Mesodermal cell (in vitro differentiated cells): ENCODE data around the gene TMEM183A.

ENCODE experiments used
- H3K27ac ChIP-seq: 2 replicates; pipeline ENCODE4 v1.7.0; 2013; ENCODE audit warnings: mild to moderate bottlenecking, low read depth, low read length, moderate library complexity; ENCODE audit not compliant: severe bottlenecking
- H3K36me3 ChIP-seq: 2 replicates; pipeline ENCODE4 v1.7.1; 2013; ENCODE audit warnings: mild to moderate bottlenecking, low read length, moderate library complexity; ENCODE audit not compliant: control insufficient read depth, insufficient read depth
- H3K4me1 ChIP-seq: one replicate; pipeline ENCODE4 v1.7.1; 2013; ENCODE audit warnings: mild to moderate bottlenecking, low read length; ENCODE audit not compliant: insufficient read depth, control insufficient read depth, poor library complexity, severe bottlenecking
- H3K4me3 ChIP-seq: 2 replicates; pipeline ENCODE4 v1.7.0; 2013; ENCODE audit warnings: low read length, control low read depth, mild to moderate bottlenecking; ENCODE audit not compliant: insufficient read depth, poor library complexity, severe bottlenecking; ENCODE audit errors: extremely low read depth
- H3K9me3 ChIP-seq: 2 replicates; pipeline ENCODE4 v1.7.1; 2013; ENCODE audit warnings: mild to moderate bottlenecking, low read length, moderate library complexity; ENCODE audit not compliant: control insufficient read depth
- WGBS, 2 experiments: methylation state at CpG; one replicate each; pipeline ENCODE4 v1.1.5; 2013; ENCODE audit warnings: missing lambda C conversion rate in 2 of 2; ENCODE audit not compliant: insufficient coverage in 2 of 2; 5-methylcytosine and 5-hydroxymethylcytosine counted together

TMEM183A gene

GRCh38 chr1:203049077-203049476 lies 41.9 kb downstream of the TMEM183A start:
- H3K9me3 ChIP-seq: no peaks in the 10 kb centered on the region
- H3K27ac ChIP-seq: no peak overlapping the region
- no peaks in the 10 kb centered on the region for H3K36me3 ChIP-seq
- H3K4me1 ChIP-seq: peaks cover 20% of the 10 kb centered on the region
- H3K4me3 ChIP-seq: no peak overlapping the region
- 73 to 88% methylated on average over 2 to 3 of the region's 4 CpGs for WGBS, 2 experiments

- no peak overlapping the region for H3K4me3 ChIP-seq
- no peaks in the 10 kb centered on the region for H3K36me3 ChIP-seq
- WGBS, 2 experiments: 91 to 97% methylated on average over 9 to 13 of the region's 14 CpGs
- H3K27ac ChIP-seq: no peak overlapping the region
- H3K4me1 ChIP-seq: peaks cover 20% of the 10 kb centered on the region
- no peaks in the 10 kb centered on the region for H3K9me3 ChIP-seq
Observed at GRCh38 chr1:203049576-203050180, 42.5 kb downstream of the TMEM183A start.

DNA sequence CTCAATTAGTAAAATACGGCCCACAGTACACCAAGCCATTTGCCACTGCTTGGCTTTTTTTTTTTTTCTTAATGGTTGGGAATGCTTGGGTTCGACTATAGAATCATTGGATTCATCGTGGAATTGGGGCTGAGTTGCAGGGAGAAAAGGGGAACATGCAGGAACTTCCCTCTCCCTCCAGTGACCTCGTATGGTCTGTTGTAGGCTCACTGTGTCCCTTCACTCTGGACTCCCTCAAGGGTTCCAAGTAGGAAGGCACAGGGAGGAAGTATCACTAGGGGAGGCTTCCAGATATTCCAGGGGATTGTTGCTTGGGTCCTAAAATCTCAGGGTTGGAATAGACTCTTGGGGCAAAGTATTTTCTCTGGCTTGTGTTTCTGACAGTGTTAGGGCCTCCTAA lies 43.7 kb downstream of the TMEM183A start:
- Histone ChIP-seq H3K36me3 (no peaks in the 10 kb centered on the region), H3K4me1 (peaks cover 20% of the 10 kb centered on the region), H3K9me3 (no peaks in the 10 kb centered on the region), H3K27ac (no peak overlapping the region), H3K4me3 (no peak overlapping the region)
- 100% methylated on average over 1 of the region's 4 CpGs; no CpG with 5 or more reads in 1 of the 2 experiments for WGBS, 2 experiments

DNA sequence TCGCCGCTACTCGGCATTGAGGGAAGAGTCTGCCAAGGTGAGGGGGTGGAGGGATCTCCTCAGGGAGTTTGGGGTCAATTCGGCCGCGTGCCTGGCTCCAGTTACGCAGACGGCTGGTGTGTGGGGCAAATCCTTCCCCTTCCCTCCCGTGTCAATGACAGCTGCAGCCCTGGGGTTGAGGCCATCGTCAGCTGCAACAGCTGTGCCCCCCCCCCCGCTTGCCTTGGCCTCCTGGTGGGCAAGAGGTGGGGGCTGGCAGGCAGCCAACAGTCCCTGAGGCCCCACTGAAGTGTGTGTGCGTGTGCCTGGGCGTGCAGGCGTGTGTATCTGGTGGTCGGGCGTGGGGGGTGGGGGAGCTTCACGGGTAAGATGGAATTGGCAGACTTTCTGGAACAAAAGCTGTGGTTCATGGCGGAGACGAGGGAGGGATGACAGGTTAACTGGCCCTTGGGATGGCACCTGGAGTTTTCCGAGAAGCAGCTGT lies 44.7 kb downstream of the TMEM183A start:
- H3K4me1 ChIP-seq: peaks cover 13% of the 10 kb centered on the region
- H3K27ac ChIP-seq: no peak overlapping the region
- H3K9me3 ChIP-seq: no peaks in the 10 kb centered on the region
- 87 to 95% methylated on average over 12 to 17 of the region's 20 CpGs for WGBS, 2 experiments
- no peaks in the 10 kb centered on the region for H3K36me3 ChIP-seq
- no peak overlapping the region for H3K4me3 ChIP-seq

DNA sequence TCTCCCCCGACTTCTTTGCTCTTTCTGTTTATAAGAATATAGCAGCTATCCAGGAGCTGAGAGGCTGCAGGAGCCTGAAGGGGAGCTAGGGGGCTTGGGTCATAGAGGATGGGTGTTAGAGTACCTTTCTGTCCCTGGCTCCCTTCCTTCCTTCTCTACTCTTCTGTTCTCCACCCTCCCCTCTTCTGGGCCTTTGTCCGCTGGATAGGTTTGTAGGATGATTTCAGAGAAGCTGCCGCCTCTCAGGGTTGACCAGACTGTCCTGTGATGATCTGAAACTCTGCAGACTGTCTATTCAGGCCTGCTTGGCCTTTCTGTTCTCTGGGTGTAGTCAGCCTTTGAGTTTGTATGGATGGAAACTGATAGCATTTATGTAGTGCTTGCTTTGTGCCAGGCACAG lies 45.4 kb downstream of the TMEM183A start:
- H3K27ac ChIP-seq: no peak overlapping the region

DNA sequence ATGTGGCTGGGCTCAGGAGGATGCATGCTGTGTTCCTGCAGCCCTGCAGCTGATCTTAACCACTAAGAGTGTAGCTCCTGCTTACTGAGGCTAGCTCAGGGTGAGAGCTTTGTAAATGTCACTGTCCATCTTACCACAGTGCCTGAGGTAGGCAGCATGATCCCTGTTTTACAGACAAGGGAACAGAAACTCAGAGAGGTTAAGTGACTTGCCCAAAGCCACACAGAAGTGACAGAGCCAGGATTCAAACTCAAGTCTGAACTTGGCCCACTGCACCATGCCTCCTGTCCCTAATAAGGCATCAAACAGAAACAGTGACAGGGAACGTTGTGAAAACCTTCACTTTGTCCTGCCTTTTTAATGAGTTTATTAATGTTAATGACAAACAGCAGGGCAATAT lies 47.0 kb downstream of the TMEM183A start:
- H3K9me3 ChIP-seq: no peaks in the 10 kb centered on the region
- H3K4me1 ChIP-seq: no peaks in the 10 kb centered on the region
- WGBS, 2 experiments: no CpG with 5 or more reads among the region's 1 CpG
- H3K4me3 ChIP-seq: no peak overlapping the region
- no peak overlapping the region for H3K27ac ChIP-seq
- no peaks in the 10 kb centered on the region for H3K36me3 ChIP-seq

More for the DNA sequence above, 45.4 kb downstream of the TMEM183A start:
- Histone ChIP-seq H3K9me3 (no peaks in the 10 kb centered on the region), H3K4me3 (no peak overlapping the region), H3K36me3 (no peaks in the 10 kb centered on the region), H3K4me1 (peaks cover 7% of the 10 kb centered on the region)
- WGBS, 2 experiments: no CpG with 5 or more reads among the region's 3 CpGs

GRCh38 chr1:203054642-203055041 lies 47.5 kb downstream of the TMEM183A start:
- Histone ChIP-seq H3K9me3 (no peaks in the 10 kb centered on the region), H3K36me3 (no peaks in the 10 kb centered on the region), H3K4me1 (no peaks in the 10 kb centered on the region), H3K27ac (no peak overlapping the region), H3K4me3 (no peak overlapping the region)
- 60 to 90% methylated on average over 1 to 2 of the region's 5 CpGs for WGBS, 2 experiments

DNA sequence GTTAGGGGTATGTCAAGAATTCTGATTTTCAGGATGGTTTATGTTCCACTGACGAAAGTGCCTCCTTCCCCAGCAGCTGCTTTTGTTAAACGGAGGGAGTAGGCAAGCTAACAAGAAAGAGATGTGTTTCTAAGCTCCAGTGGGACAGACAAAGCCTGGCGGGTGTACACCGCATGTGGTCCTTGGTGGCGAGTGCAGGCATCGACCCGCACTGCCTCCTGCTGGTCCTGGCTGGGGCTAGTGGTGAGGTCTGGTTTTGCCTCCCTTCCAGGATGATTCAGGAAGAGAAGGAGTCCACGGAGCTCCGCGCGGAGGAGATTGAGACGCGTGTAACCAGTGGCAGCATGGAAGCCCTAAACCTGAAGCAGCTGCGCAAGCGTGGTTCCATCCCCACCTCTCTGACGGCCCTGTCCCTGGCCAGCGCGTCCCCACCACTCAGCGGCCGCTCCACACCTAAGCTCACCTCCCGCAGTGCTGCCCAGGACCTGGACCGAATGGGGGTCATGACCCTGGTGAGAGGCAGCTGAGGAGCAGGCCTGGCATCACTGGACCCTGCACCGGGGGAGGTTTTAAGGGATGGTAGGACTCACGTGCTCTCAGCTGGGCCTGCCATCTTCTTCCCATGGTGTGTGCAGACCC lies 48.1 kb downstream of the TMEM183A start:
- Histone ChIP-seq H3K4me3 (no peak overlapping the region), H3K9me3 (no peaks in the 10 kb centered on the region), H3K36me3 (no peaks in the 10 kb centered on the region), H3K27ac (no peak overlapping the region), H3K4me1 (no peaks in the 10 kb centered on the region)
- 83 to 89% methylated on average over 13 to 17 of the region's 24 CpGs for WGBS, 2 experiments

GRCh38 chr1:203056012-203056411 lies 48.8 kb downstream of the TMEM183A start:
- H3K36me3 ChIP-seq: no peaks in the 10 kb centered on the region
- no peaks in the 10 kb centered on the region for H3K9me3 ChIP-seq
- H3K27ac ChIP-seq: no peak overlapping the region
- WGBS, 2 experiments: 86 to 93% methylated on average over 6 to 7 of the region's 7 CpGs
- no peaks in the 10 kb centered on the region for H3K4me1 ChIP-seq
- H3K4me3 ChIP-seq: no peak overlapping the region

DNA sequence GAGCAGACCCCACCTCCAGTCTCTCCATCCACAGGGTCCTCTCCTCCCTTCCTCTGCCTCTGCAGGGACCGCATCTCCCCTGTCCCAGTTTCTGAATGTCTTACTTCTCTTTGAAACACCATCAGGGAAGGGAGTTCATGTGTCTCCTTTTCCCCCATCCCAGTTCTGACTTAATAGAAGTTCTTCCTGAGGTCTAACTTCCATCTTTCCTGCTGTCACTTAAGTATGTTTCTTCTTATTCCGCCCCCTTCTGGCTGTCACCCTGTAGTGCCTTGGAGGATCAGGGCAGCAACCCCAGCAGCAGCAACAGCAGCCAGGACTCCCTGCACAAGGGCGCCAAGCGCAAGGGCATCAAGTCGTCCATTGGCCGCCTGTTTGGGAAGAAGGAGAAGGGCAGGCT lies 49.3 kb downstream of the TMEM183A start:
- H3K27ac ChIP-seq: no peak overlapping the region
- H3K4me1 ChIP-seq: no peaks in the 10 kb centered on the region
- H3K36me3 ChIP-seq: no peaks in the 10 kb centered on the region
- H3K9me3 ChIP-seq: no peaks in the 10 kb centered on the region
- 93 to 95% methylated on average over 5 of the region's 6 CpGs for WGBS, 2 experiments
- no peak overlapping the region for H3K4me3 ChIP-seq
